ENCODE measurements around the gene GBX2. TPM values are rescaled to one million over a fixed set of nuclear protein-coding genes. Genes with fewer than 3 reads are reported as not detected.

Gene GBX2
- total and polyA plus RNA-seq, 9 of the 15 experiments (the other 6 are each of a cell fraction or from before 2014, with no cell fraction given) = 0.03 to 0.53 (median 0.27) TPM; not detected in 1

GRCh38 chr2:236190674-236191073 lies 22.5 kb upstream of the GBX2 start:
- no peaks in the 10 kb centered on the region for H3K9me3 ChIP-seq (replicated peaks; ENCODE audit: control insufficient read depth, insufficient read depth, low read depth, low read length)
- H3K9ac ChIP-seq (ENCODE audit: insufficient read depth in 1 of 2, low read depth in 2 of 2, low read length in 2 of 2) = no peak overlapping the region
- H3K4me1 ChIP-seq (replicated peaks in 1 of 2; ENCODE audit: control insufficient read depth in 2 of 2, insufficient read depth in 2 of 2, low read length in 2 of 2) = no peaks in the 10 kb centered on the region
- H3K4me3 ChIP-seq = no peak overlapping the region
- WGBS (ENCODE audit: insufficient coverage, low coverage, missing lambda C conversion rate) = 9% methylated on average over 2 of the region's 2 CpGs
- FAIRE-seq (no peak), DNase-seq (ENCODE audit: extremely low read depth in 1 of 4, low spot score in 3 of 4) (no peak), ATAC-seq (no peak)
- no peak for TF ChIP-seq ZNF717 (CRISPR knock-in tag; IDR thresholded peaks at IDR 0.05)
- TF ChIP-seq FOXA3 (CRISPR knock-in tag; conservative IDR thresholded peaks at IDR 0.05 in 1 of 2, IDR thresholded peaks at IDR 0.05 in 1 of 2) = no peak
- TF ChIP-seq ELF2 (CRISPR knock-in tag; IDR thresholded peaks at IDR 0.05) = no peak
- TF ChIP-seq, protein P1, sequence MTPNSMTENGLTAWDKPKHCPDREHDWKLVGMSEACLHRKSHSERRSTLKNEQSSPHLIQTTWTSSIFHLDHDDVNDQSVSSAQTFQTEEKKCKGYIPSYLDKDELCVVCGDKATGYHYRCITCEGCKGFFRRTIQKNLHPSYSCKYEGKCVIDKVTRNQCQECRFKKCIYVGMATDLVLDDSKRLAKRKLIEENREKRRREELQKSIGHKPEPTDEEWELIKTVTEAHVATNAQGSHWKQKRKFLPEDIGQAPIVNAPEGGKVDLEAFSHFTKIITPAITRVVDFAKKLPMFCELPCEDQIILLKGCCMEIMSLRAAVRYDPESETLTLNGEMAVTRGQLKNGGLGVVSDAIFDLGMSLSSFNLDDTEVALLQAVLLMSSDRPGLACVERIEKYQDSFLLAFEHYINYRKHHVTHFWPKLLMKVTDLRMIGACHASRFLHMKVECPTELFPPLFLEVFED (CRISPR knock-in tag; conservative IDR thresholded peaks at IDR 0.05) = no peak
- no peak for TF ChIP-seq MYNN (IDR thresholded peaks at IDR 0.05)
- TF ChIP-seq MYNN (CRISPR knock-in tag; IDR thresholded peaks at IDR 0.05) = no peak
- TF ChIP-seq ZFP36 (IDR thresholded peaks at IDR 0.05; ENCODE audit: low read depth, low read length, partially characterized antibody) = no peak
- no peak for TF ChIP-seq CREM (IDR thresholded peaks at IDR 0.05; ENCODE audit: low read depth)
- TF ChIP-seq CBX1 (IDR thresholded peaks at IDR 0.05; ENCODE audit: low read depth) = no peak
- no peak overlapping the region for H2AFZ ChIP-seq (ENCODE audit: low read depth, low read length)
- in situ Hi-C loops (cut with MboI) = no loop called here
- intact Hi-C loops (cut with micrococcal nuclease) = no loop called here
- H4K20me1 ChIP-seq (replicated peaks; ENCODE audit: control insufficient read depth, insufficient read depth, low read length) = no peaks in the 10 kb centered on the region
- ChIA-PET POLR2A (no interaction called here), CTCF (ENCODE audit: low intra/inter-chr PET ratio) (no interaction called here)
- no peak overlapping the region for H3K27ac ChIP-seq (ENCODE audit: extremely low read depth, low read depth, low read length)
- no peaks in the 10 kb centered on the region for H3K9me1 ChIP-seq (ENCODE audit: control insufficient read depth, insufficient read depth, low read length)
- peaks cover 0 to 16% of the 10 kb centered on the region in 2 experiments; a peak in 2 of 5 replicates for H3K27me3 ChIP-seq (ENCODE audit: control insufficient read depth in 2 of 2, insufficient read depth in 2 of 2, low read length in 2 of 2)
- H3K4me2 ChIP-seq (ENCODE audit: insufficient read depth, low read length) = no peak overlapping the region
- no TSS peak for BruUV-seq (replicated peaks)
- H3K36me3 ChIP-seq (ENCODE audit: control insufficient read depth, insufficient read depth, low read length) = no peaks in the 10 kb centered on the region
- H3K79me2 ChIP-seq (ENCODE audit: control insufficient read depth, insufficient read depth, low read length) = no peaks in the 10 kb centered on the region

Data from K562 (cell line).